CD4-positive, alpha-beta T cell treated with Interleukin-4 for 4 hours (primary cell): ENCODE measurements around the gene HEBP2.

Experiments
- DNase-seq: peaks from one replicate; pipeline ENCODE4 v3.0.0-alpha.2; 2020

Gene HEBP2

GRCh38 chr6:138455746-138456400, 51.9 kb downstream of the HEBP2 start:
- peak; percentile 71 for DNase-seq

GRCh38 chr6:138456401-138456790, 52.4 kb downstream of the HEBP2 start:
- DNase-seq: no peak

GRCh38 chr6:138461647-138462046, 57.6 kb downstream of the HEBP2 start:
- no peak for DNase-seq

GRCh38 chr6:138464085-138464484, 60.1 kb downstream of the HEBP2 start:
- DNase-seq: no peak

GRCh38 chr6:138465007-138465645, 61.1 kb downstream of the HEBP2 start:
- no peak for DNase-seq

- DNase-seq: no peak
Observed at GRCh38 chr6:138467901-138468300, 63.9 kb downstream of the HEBP2 start.

GRCh38 chr6:138468320-138469015, 64.4 kb downstream of the HEBP2 start:
- no peak for DNase-seq
